H1 (cell line): Measurements from ENCODE around the gene NBPF19.
"Not testable (repeated sequence)": the region's sequence is repeated elsewhere in the genome, so short reads cannot be mapped to it uniquely, and the experiment has no call there.

Experiments
- CTCF ChIP-seq, 3 experiments: IDR thresholded peaks; 1 replicate in 2 of 3; 2 replicates in 1 of 3; pipeline versions ENCODE4 v1.5.1 to v1.6.1; 2011; ENCODE audit warnings: low read length in 3 of 3, mild to moderate bottlenecking in 3 of 3, inconsistent platforms in 2 of 3, low read depth in 1 of 3, moderate library complexity in 1 of 3; ENCODE audit not compliant: insufficient read depth in 1 of 3; ENCODE audit errors: control extremely low read depth in 1 of 3
- EZH2 ChIP-seq: fragments of 200-600 bp; sonication (generic); IDR thresholded peaks from 2 replicates; pipeline ENCODE4 v1.7.1; 2012; ENCODE audit warnings: low read depth, mild to moderate bottlenecking, moderate library complexity, low read length, inconsistent platforms; ENCODE audit not compliant: severe bottlenecking
- GABPA ChIP-seq: IDR thresholded peaks from 2 replicates; pipeline ENCODE4 v1.6.1; 2011; ENCODE audit warnings: mild to moderate bottlenecking, low read length, moderate library complexity, borderline replicate concordance; ENCODE audit not compliant: insufficient read depth

- not testable (repeated sequence) for TF ChIP-seq GABPA; EZH2; CTCF (IDR thresholded peaks at IDR 0.05; ENCODE audit: control extremely low read depth in 1 of 3, insufficient read depth in 1 of 3, low read depth in 1 of 3, low read length in 3 of 3)
These were observed 83.5 kb downstream of the NBPF19 start for GRCh38 chr1:149558350-149558825.
